HG02973 (cell line): ENCODE measurements around the gene HM13.
"Not testable (repeated sequence)": the region's sequence is repeated elsewhere in the genome, so short reads cannot be mapped to it uniquely, and the experiment has no call there.

Experiments used
- ATAC-seq: cut with Tn5 transposase; IDR thresholded peaks from one replicate; pipeline ENCODE4 v1.9.1; 2021; ENCODE audit warnings: moderate library complexity; ENCODE audit not compliant: unreplicated experiment

The HM13 gene

GRCh38 chr20:31605031-31605901, 91.0 kb downstream of the HM13 start, which contains the start of gene ID1:
TSS of gene ID1 (plus strand) at chr20:31605289. CDS start at chr20:31605388, 99 bp downstream.
- peak; percentile 89 for ATAC-seq

GRCh38 chr20:31605902-31606803, 91.9 kb downstream of the HM13 start:
- no peak for ATAC-seq

- no peak for ATAC-seq
Observed at GRCh38 chr20:31606804-31607639, 92.8 kb downstream of the HM13 start.

- ATAC-seq: no peak
Observed at GRCh38 chr20:31607640-31608250, 93.5 kb downstream of the HM13 start.

- no peak for ATAC-seq
Observed at GRCh38 chr20:31608251-31608945, 94.2 kb downstream of the HM13 start.

- not testable (repeated sequence) for ATAC-seq
Observed at GRCh38 chr20:31612271-31612640, 98.0 kb downstream of the HM13 start.

GRCh38 chr20:31615416-31615815, 101.2 kb downstream of the HM13 start:
- no peak for ATAC-seq

GRCh38 chr20:31617432-31618104, 103.3 kb downstream of the HM13 start:
- no peak for ATAC-seq
